OCI-M2 (cell line): ENCODE data around the gene ZCCHC24.
A peak's percentile ranks its signal among the peaks of the same experiment; 100 is the strongest.

ENCODE experiments used
- DNase-seq: peaks from one replicate; lab custom pipeline; 2025; ENCODE audit not compliant: unreplicated experiment; lab: John Stamatoyannopoulos, UW

ZCCHC24 gene

DNA sequence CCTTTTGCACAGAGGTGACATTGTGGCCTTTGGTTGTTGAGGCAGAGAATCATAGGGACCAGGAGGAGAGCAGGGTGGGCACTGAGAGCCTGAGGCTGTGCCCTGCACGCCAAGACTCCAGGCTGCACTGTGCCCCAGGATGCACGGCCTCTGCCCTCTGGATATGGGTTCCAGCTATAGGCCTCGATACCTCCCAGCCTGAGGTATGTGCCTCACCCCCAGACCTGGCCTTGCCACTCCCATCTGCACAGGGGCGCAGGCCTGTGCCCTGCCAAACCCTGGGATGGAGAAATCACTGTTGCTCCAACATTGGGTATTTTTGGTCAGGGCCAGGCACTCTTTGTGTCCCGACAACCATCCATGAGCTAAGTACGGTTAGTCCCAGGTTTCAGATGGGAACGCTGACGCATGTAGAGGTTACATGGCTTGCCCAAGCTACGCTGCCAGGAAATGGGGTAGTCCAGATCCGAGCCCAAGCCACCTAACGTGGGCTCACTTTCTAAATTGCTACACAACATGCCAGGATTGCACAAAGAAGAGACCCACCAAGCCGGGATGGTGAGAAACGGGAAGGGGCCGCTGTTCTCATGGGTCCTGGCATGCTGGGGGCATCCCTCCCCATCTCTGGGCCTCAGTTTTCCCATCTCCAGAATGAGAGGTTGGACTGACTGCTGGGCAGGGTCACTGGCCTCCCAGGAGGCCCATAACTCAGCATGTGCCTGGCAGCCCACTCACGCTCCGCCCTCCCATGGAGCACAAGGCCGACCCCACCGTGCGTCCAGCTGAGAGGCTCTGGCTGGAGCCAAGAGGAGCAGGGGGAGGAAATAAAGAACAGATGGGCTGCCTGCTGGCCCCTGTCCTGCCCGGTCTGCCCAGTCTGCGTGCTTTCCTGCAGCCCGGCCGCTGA lies 44.2 kb downstream of the ZCCHC24 start:
- no peak for DNase-seq

DNA sequence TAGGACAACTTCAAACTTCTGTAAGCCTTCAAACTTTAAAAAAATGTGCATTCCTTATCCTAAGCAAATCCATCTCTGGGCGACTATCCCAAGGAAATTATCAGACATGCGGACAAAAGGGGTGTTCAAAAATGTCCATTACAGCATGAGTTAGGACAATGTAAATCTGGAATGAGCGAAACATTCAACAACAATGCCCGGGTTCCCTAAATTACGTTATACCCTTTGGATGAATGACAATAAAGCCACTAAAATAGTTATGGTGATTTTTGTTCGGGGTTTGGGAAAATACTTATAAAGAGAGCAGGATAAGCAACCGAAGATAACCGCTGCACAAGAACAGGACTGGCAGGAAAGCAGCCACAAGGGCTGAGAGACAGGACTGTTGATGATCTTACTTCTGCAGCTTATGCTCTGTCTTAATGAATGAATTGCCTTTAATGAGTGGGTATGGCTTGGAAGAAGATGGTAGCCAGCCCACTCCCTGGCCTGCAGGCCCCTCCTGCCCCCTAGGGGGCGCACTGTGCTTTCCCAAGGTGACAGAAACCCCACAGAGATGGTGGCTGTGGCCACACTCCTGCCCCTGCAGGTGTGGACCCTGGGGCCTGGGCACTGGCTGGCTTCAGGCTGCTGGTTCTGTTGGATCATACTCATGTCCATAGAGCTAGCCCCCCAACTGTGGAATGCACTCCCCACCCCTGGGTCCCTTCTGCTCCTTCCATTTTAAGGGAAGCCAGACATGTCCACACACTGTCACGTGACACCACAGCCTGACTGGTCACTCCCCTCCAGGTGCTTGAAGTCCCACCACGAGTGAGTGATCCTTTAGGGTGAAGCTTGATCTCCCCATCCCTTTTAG lies 45.0 kb downstream of the ZCCHC24 start:
- no peak for DNase-seq

DNA sequence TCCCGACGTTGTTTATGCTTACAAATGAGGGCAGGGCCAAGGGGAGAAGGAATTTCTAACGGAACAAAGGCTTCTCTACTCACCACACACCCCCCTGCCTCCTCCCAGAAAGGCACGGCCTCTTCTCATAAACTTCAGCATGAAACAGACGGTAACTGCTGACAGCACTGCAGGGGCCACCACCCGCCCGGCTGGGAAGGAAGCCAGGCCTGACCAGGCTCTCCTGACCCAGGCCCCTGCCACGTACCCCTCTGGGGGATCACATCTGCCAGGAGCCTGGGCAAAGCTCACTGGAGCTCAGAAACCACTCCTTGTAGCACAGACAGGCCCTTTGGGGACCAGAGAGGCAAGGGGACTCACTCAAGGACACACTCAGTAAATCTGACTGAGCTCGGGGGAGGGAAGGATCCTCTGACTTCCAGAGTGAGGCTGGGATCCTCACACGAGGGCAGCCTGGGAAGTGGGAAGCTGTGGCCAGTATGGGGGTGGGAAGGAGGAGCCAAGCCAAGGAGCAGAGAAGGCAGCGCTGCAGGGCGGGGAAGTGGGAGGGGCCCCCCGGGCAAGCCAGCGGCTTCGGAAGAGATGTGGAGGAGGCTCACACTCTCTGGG lies 46.1 kb downstream of the ZCCHC24 start:
- no peak for DNase-seq

DNA sequence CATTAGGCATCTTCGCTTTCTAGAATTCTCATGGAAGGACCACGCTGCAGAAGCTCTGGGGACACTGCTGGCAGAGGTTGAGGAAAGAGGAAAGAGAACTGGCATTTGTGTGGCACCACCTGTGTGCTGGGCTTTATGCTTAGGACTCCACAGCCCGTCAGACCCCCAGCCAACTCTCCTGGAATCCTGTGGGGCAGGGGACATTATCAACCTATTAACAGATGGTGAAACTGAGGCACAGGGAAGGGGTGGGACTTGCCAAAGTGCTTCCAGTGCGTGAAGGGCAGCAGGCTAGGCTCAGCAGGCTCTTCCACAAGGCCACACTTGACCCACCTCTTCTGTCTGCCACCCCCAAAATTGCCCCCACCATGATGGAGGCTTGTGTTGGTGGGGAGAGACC lies 46.8 kb downstream of the ZCCHC24 start:
- no peak for DNase-seq

- DNase-seq = no peak
Measured at GRCh38 chr10:79397575-79398303, 47.7 kb downstream of the ZCCHC24 start.

DNA sequence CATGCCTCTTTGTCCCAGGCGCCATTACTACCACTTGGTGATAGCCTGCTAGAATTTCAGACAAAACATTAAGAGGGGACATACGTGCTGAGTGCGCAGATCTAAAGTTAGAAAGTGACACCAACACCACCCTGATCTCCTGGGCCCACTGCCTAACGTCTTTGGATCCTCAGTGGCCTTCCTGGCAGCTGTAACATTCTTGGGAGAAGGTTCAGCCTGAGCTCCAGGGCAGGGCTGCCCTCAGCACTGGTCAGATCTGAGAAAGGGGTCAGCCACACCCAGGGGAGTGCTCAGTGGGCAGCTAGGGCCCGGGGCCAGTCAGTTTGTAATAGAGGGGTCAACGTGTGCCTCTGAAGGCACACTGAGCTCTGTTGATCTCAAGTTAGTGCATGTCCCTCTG lies 48.4 kb downstream of the ZCCHC24 start:
- no peak for DNase-seq

- DNase-seq = no peak
Measured at GRCh38 chr10:79396520-79396919, 48.9 kb downstream of the ZCCHC24 start.

DNA sequence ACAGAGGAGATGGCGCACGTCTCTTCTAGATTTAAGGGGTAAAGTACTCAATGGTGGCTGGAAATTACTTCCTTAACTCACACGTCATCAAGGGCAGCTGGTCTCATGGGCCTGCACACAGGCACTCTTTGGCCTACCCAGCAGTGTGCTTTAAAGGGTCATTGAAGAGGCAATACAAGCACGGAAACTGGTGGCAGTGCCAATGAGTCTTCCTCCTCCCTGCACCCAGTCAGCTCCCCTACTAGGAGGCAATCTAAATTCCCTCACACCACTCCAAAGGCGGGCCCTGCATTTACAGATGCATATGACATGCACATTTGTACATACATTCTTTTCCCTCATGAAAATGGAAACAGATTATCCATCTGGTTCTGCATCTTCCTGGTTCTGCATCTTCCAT lies 50.8 kb downstream of the ZCCHC24 start:
- DNase-seq = no peak

DNA sequence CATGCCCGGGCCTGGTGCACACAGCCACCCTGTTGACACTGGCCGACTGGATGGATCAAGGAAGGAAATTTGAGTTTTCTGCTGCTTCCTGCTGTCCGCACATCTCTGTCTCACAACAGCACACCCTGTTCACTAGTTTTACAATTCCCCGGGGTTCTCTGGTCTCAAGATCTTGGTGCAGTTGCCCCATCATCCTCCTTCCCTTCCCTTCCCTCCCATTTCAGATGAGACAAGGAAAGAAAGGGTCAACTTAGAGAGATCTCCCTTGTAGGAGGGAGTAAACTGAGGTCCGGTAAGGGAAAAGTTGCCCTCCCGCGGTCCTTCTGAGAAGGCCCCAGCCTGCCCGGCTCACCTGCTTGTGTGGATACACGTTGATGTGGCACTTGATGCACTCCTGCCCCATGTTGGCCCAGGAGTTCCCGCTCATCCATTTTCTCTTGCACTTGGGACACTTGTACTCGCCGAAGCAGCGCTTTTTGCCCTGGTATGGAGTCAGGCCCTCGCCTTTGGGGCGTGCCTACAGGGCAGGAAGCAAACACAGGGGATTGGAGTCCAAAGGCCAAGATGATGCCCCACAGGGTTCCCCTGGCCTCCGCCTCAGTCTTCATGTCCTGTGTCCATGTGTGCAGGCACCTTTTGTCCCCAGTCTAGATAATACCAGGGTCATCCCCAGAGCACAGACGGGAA lies 51.4 kb downstream of the ZCCHC24 start:
- DNase-seq = no peak

DNA sequence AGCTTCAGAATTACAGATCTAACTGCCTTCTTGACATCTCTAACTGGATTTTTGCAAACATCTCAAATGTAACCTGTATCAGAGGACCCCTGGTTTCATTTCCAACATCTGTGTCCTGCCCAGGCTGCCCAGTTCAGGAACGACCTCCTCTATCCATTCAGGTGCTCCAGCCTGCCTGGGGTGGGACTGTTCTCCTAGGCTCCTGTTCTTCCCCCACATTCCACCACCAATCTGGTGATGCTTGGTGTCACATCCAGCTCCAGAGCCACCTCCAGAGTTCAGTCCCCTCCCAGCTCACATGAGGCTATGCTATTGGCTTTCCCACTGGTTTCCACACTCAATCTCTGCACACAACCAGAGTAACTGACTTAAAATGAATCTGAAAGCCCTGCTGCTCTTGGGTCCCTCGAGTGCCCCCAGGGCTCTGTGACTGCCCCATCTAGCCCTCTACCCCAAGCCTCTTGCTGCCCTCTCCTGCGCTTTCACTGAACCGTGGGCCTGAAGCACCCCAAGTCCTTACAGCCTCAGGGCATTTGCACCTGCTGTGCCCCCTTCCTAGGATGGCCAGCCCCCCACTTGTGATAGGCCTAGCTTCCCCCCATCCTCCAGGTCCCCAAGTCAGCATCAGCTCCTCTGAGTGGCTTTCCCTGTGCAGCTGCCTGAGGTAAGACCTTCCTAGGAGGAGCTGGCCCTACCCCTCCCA lies 52.1 kb downstream of the ZCCHC24 start:
- no peak for DNase-seq

GRCh38 chr10:79392506-79393176 lies 52.8 kb downstream of the ZCCHC24 start:
- no peak for DNase-seq

- no peak for DNase-seq
Measured at GRCh38 chr10:79392020-79392398, 53.4 kb downstream of the ZCCHC24 start.

DNA sequence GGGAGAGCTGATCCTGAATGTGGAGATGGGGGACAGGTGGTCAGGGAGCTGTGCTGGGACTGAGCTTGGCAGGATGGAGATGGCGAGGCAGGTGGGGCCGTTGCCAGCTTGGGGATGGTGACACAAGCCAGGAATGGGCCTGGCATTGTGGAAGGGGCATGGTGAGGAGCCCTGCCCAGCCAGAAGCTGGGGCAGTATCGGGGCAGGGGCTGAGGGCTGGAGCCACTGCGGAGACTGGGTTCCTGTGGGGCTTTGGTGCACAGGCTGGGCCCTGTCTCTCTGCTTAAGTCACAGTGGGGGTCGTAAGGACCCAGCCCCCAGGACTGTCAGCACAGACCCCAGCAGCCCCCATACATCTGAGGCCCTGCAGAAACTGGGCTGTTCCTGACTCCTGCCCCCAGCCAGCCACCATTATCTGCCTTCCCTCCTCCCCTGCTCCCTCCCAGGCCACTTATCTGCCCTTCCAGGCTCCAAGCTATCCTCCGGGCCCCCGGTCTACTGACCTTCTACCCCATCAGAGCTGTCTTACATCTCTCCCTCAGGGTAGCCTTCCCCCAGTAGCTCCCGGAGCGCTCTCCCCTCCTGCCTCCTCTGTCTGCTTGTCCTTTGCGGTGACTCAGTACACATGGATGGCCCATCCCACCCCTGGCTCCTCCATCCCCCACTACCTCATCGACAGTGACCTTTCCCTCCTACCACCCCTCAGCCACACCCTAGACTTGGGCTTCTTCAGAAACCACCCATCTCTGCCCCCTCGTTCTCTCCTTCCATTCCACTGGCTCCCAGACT lies 54.0 kb downstream of the ZCCHC24 start:
- DNase-seq = peak; percentile 48

DNA sequence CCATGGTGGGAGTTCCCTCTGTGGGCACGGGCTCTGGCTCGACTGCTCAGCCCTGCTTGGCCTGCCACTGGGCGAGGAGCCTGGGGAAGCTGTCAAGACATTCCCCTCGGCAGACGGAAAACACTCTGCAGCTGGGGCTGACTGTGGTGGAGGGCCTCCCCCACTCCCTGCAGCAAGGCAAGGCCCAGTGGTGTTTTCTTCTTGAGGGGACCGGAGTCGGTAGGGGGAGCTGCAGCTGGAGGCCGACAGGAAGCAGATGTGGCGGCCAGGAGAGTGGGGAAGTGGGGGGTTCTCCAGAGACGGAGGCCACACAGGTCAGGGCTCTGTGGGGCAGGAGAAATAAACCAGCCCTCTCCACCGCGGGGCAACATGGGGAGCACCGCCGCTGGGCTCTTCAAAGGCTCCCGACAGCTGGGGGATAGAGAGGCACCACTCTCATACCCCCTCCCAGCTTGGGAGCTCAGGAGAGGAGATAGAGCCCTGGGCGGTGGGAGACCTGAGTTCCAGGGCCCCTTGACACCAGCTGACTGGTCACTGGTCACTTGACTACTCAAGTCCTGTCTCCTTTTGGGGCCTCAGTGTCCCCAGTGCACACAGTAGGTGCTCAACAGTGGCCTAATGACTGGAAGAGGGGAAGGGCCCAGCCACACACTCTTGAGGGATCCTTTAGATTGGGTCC lies 54.7 kb downstream of the ZCCHC24 start:
- DNase-seq = no peak

- no peak for DNase-seq
Measured at GRCh38 chr10:79390057-79390456, 55.4 kb downstream of the ZCCHC24 start.

DNA sequence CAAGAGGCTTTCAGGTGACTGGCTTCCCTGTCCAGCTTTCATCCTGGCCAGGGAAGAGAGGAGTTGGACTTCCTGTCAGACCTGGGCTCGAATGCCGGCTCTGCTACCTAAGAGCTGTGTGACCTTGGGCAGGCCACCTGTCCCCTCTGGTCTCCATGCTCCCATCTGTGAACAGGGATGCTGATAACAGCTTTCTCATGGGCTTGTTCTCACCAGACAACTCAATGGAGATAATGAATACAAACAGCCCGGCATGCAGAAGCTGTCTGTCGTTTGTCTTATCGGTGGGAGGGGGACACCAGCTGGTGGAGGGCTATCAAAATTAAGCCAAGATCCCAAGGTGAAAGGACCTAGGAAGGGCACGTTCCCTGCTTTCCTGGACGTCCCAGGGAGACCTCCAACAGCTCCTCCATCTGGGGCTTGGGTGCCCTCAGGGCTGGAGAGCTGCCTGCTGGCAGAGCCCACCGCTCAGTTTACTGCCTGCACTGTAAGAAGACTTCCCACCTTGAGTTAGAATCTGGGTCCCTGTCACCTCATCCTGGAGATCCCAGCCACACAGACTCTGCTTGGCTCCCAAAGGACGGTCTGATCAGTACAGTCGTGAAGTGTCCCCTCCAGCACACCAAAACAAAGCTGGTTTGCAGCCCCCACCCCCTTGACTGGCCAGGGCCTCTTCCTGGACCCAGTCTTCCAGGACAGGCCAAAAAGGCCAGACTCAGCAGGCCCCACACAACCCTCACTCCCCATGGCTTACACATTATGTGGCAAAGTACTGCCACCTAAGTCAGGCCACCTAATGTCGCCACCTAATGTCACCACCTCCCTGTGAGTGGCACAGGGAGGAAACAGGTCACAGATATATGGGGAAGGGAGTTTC lies 57.2 kb downstream of the ZCCHC24 start:
- no peak for DNase-seq

GRCh38 chr10:79387466-79387973 lies 57.9 kb downstream of the ZCCHC24 start:
- no peak for DNase-seq
